GM19324 (cell line): ENCODE measurements around the gene C22orf15.
A peak's percentile ranks its signal among the peaks of the same experiment; 100 is the strongest.

ENCODE experiments used
- ATAC-seq: cut with Tn5 transposase; IDR thresholded peaks from one replicate; pipeline ENCODE4 v1.9.1; 2021; ENCODE audit warnings: mild to moderate bottlenecking, moderate library complexity; ENCODE audit not compliant: unreplicated experiment, low FRiP score

C22orf15 gene

GRCh38 chr22:23750367-23750713 lies 12.4 kb upstream of the C22orf15 start:
- no peak for ATAC-seq

- peak; percentile 80 for ATAC-seq
Measured at GRCh38 chr22:23750714-23751440, 11.9 kb upstream of the C22orf15 start, which contains the start of gene ZNF70. ZNF70 (minus strand) TSS chr22:23751112; CDS start chr22:23745140, 5,972 bp downstream.

- peak; percentile 6 for ATAC-seq
Measured at GRCh38 chr22:23751441-23751996, 11.3 kb upstream of the C22orf15 start.

GRCh38 chr22:23752090-23752691 lies 10.6 kb upstream of the C22orf15 start:
- no peak for ATAC-seq

GRCh38 chr22:23752750-23753149 lies 10.0 kb upstream of the C22orf15 start:
- ATAC-seq, result no peak

- ATAC-seq, result no peak
Measured at GRCh38 chr22:23753385-23753784, 9.4 kb upstream of the C22orf15 start.

GRCh38 chr22:23754220-23754919 lies 8.4 kb upstream of the C22orf15 start, which contains the start of gene VPREB3:
VPREB3 (minus strand) TSS chr22:23754425; CDS start chr22:23754363, 62 bp downstream.
- ATAC-seq, result no peak

- ATAC-seq, result no peak
Measured at GRCh38 chr22:23754980-23755636, 7.7 kb upstream of the C22orf15 start.

- no peak for ATAC-seq
Measured at GRCh38 chr22:23755711-23756110, 7.1 kb upstream of the C22orf15 start.

- no peak for ATAC-seq
Measured at GRCh38 chr22:23756891-23757290, 5.9 kb upstream of the C22orf15 start.

GRCh38 chr22:23759566-23759965 lies 3.2 kb upstream of the C22orf15 start:
- no peak for ATAC-seq

- ATAC-seq, result no peak
Measured at GRCh38 chr22:23760056-23760455, 2.7 kb upstream of the C22orf15 start.

GRCh38 chr22:23763579-23763945 lies 772 bp downstream of the C22orf15 start:
- no peak for ATAC-seq

GRCh38 chr22:23763954-23764353 lies 1.2 kb downstream of the C22orf15 start:
- ATAC-seq, result no peak

GRCh38 chr22:23764899-23765881 lies 2.4 kb downstream of the C22orf15 start:
- no peak for ATAC-seq

GRCh38 chr22:23767303-23767672 lies 4.5 kb downstream of the C22orf15 start:
- no peak for ATAC-seq

- ATAC-seq, result no peak
Measured at GRCh38 chr22:23767673-23768548, 5.1 kb downstream of the C22orf15 start, which contains the start of gene CHCHD10. CHCHD10 (minus strand) TSS chr22:23767972; CDS start chr22:23767874, 98 bp downstream.

- no peak for ATAC-seq
Measured at GRCh38 chr22:23769321-23769965, 6.7 kb downstream of the C22orf15 start.
